Endothelial cell of umbilical vein (primary cell): ENCODE results near the gene ATG14. TPM values are rescaled to one million over a fixed set of nuclear protein-coding genes. Genes with fewer than 3 reads are reported as not detected.

ENCODE experiments used
- BruUV-seq: library from RNA; stranded (reverse); fragments of 400-500 nt; replicated peaks from 2 replicates; lab custom pipeline; 2021; lab: Mats Ljungman, UMichigan
- CTCF ChIA-PET: fragments of 300-600, 350-600 bp; sonication (Branson Sonifier 250); formaldehyde crosslinking; loops from one replicate; lab custom pipeline; 2021; ENCODE audit warnings: antibody characterized with exemption, inconsistent platforms; lab: Charles Lee
- POLR2A ChIA-PET: fragments of 300-600, 350-600 bp; sonication (Branson Sonifier 250); formaldehyde crosslinking; loops from one replicate; lab custom pipeline; 2021; ENCODE audit warnings: antibody characterized with exemption, inconsistent platforms; lab: Charles Lee
- DNase-seq: peaks from one replicate; pipeline ENCODE4 v3.0.0-alpha.2; 2011; ENCODE audit warnings: low read depth, low spot score
- FAIRE-seq: peaks from 2 replicates; lab custom pipeline; 2011; peaks lifted over from hg19 to GRCh38; lab: Jason Lieb, UNC
- H2AFZ ChIP-seq: 2 replicates; pipeline ENCODE4 v1.6.0; 2012; ENCODE audit warnings: low read depth, low read length, control low read depth, inconsistent platforms
- H3K27ac ChIP-seq: 2 replicates; pipeline ENCODE4 v1.5.1; 2011; ENCODE audit warnings: low read depth, mild to moderate bottlenecking, control low read depth, low read length, moderate library complexity; ENCODE audit not compliant: insufficient read depth
- H3K27me3 ChIP-seq, 2 experiments: 2 replicates each; pipeline versions ENCODE4 v1.6.0 to v1.6.1; 2011; ENCODE audit warnings: low read length in 2 of 2, mixed read lengths in 1 of 2; ENCODE audit not compliant: control insufficient read depth in 2 of 2, insufficient read depth in 2 of 2
- H3K36me3 ChIP-seq, 2 experiments: 2 replicates in 1 of 2; 3 replicates in 1 of 2; pipeline ENCODE4 v1.5.1; 2011; ENCODE audit warnings: low read length in 2 of 2, mild to moderate bottlenecking in 1 of 2, moderate library complexity in 1 of 2; ENCODE audit not compliant: control insufficient read depth in 2 of 2, insufficient read depth in 2 of 2; ENCODE audit errors: extremely low read depth in 1 of 2
- H3K4me1 ChIP-seq: 3 replicates; pipeline ENCODE4 v1.5.1; 2011; ENCODE audit warnings: mild to moderate bottlenecking, low read length; ENCODE audit not compliant: control insufficient read depth, insufficient read depth; ENCODE audit errors: extremely low read depth
- H3K4me2 ChIP-seq: 2 replicates; pipeline ENCODE4 v1.6.1; 2011; ENCODE audit warnings: low read length, control low read depth, mixed read lengths; ENCODE audit not compliant: insufficient read depth
- H3K4me3 ChIP-seq, 3 experiments: fragments of 200-600 bp in 1 of 3; sonication (generic), shearing (Covaris generic) in 1 of 3; replicated peaks in 1 of 3; 2 replicates each; pipeline ENCODE4 v1.5.1; 2011 to 2016; ENCODE audit warnings: control low read depth in 3 of 3, low read length in 3 of 3, mild to moderate bottlenecking in 2 of 3, inconsistent platforms in 1 of 3, low read depth in 1 of 3, moderate library complexity in 1 of 3; ENCODE audit not compliant: insufficient read depth in 1 of 3
- H3K79me2 ChIP-seq: 2 replicates; pipeline ENCODE4 v1.6.0; 2012; ENCODE audit warnings: low read length, inconsistent platforms; ENCODE audit not compliant: control insufficient read depth, insufficient read depth
- H3K9ac ChIP-seq: replicated peaks from 2 replicates; pipeline ENCODE3; 2011; ENCODE audit warnings: low read length, control low read depth; ENCODE audit not compliant: insufficient read depth; ENCODE audit errors: extremely low read depth
- H3K9me1 ChIP-seq: replicated peaks from 3 replicates; pipeline ENCODE4 v1.6.0; 2011; ENCODE audit warnings: mild to moderate bottlenecking, low read length; ENCODE audit not compliant: control insufficient read depth, insufficient read depth; ENCODE audit errors: extremely low read depth
- H3K9me3 ChIP-seq: replicated peaks from 2 replicates; pipeline ENCODE4 v1.5.1; 2012; ENCODE audit warnings: low read length, inconsistent platforms; ENCODE audit not compliant: control insufficient read depth, insufficient read depth
- H4K20me1 ChIP-seq: replicated peaks from 2 replicates; pipeline ENCODE3; 2011; ENCODE audit warnings: mild to moderate bottlenecking, low read length; ENCODE audit not compliant: control insufficient read depth, insufficient read depth; ENCODE audit errors: extremely low read depth
- EZH2 ChIP-seq: IDR thresholded peaks from 2 replicates; pipeline ENCODE4 v1.6.1; 2012; ENCODE audit warnings: borderline replicate concordance, low read depth, mild to moderate bottlenecking, moderate library complexity, low read length, inconsistent platforms; ENCODE audit not compliant: severe bottlenecking
- FOS ChIP-seq: IDR thresholded peaks from 2 replicates; pipeline ENCODE4 v1.6.1; 2011; ENCODE audit warnings: mild to moderate bottlenecking, low read length, moderate library complexity, borderline replicate concordance; ENCODE audit not compliant: insufficient read depth
- GATA2 ChIP-seq: IDR thresholded peaks from 2 replicates; pipeline ENCODE4 v1.7.0; 2011; ENCODE audit warnings: low read depth, mild to moderate bottlenecking, moderate library complexity, mixed read lengths, low read length; ENCODE audit not compliant: insufficient read length, insufficient read depth
- JUN ChIP-seq: IDR thresholded peaks from 2 replicates; pipeline ENCODE4 v1.6.1; 2011; ENCODE audit warnings: borderline replicate concordance, low read depth; ENCODE audit not compliant: insufficient read length, insufficient read depth
- MYC ChIP-seq: IDR thresholded peaks from one replicate; pipeline ENCODE4 v1.6.1; 2011; ENCODE audit warnings: mild to moderate bottlenecking, low read depth, low read length
- POLR2A ChIP-seq: IDR thresholded peaks from 2 replicates; pipeline ENCODE4 v1.6.1; 2012; ENCODE audit warnings: low read depth, mild to moderate bottlenecking, control low read depth, low read length
- POLR2AphosphoS5 ChIP-seq: IDR thresholded peaks from 2 replicates; pipeline ENCODE4 v1.6.1; 2012; ENCODE audit warnings: low read depth, mild to moderate bottlenecking, control low read depth, low read length, moderate library complexity; ENCODE audit not compliant: insufficient read depth
- dilution Hi-C: fragments of 300-500 bp; cut with MboI; formaldehyde crosslinking; loops from one replicate; pipeline ENCODE4 v1.15.0; 2019; ENCODE audit warnings: low sequenced_read_pairs; ENCODE audit not compliant: extremely low pct_ligation_motif_present
- intact Hi-C: fragments of 100-400 bp; cut with micrococcal nuclease; formaldehyde crosslinking; loops from one replicate; pipeline ENCODE4 v1.10.0; 2022
- polyA plus RNA-seq, 4 experiments: library from polyadenylated mRNA; depleted of rRNA in 3 of 4; stranded (reverse) in 3 of 4; unstranded in 1 of 4; fragments of >200 nt; gene quantifications; 2 replicates each; pipeline versions ENCODE4 v1.2.1 to v1.2.3, GENCODE V29; 2011 to 2012; ENCODE audit warnings: missing spikeins in 1 of 4
- total RNA-seq: library from RNA; stranded (reverse); gene quantifications from 2 replicates; pipeline ENCODE4 v1.2.3, GENCODE V29; 2021
- TF ChIP-seq, protein P1 (sequence below): IDR thresholded peaks from 2 replicates; pipeline ENCODE4 v1.6.1; 2011; ENCODE audit not compliant: insufficient read depth, insufficient read length
- TF ChIP-seq, protein P2 (sequence below), 2 donors: IDR thresholded peaks; 1 replicate in 1 of 2; 2 replicates in 1 of 2; pipeline ENCODE4 v1.5.1; 2011; ENCODE audit warnings: low read length in 2 of 2, mild to moderate bottlenecking in 2 of 2, moderate library complexity in 2 of 2, control low read depth in 1 of 2, inconsistent platforms in 1 of 2, low read depth in 1 of 2; ENCODE audit not compliant: insufficient read depth in 1 of 2; ENCODE audit errors: extremely low read depth in 1 of 2

ATG14 gene
- total and polyA plus RNA-seq, 2 donors (not counting 3 experiments of a cell fraction or from before 2014, with no cell fraction given) = 5.9 to 10.0 TPM

DNA sequence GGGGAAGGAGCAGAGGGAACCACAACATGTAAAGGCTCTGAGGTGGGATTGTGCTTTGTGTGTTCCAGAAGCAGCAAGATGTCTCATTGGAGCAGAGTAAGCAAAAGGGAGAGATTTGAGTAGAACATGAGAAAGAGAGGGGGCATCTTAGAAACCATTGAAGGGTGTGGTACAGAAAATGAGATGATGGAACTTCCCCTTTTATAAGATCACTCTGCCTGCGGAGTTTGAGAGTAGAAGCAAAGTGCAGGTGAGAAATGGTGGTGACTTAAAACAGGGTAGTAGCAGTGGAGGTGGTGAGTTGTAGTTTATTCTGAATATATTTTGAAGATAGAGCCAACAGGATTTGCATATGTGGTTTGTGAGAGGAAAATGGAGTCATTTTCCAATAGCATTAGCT lies 84.5 kb downstream of the ATG14 start:
- H2AFZ ChIP-seq = no peak overlapping the region
- H3K27me3 ChIP-seq = no peaks in the 10 kb centered on the region
- H3K9me3 ChIP-seq = no peaks in the 10 kb centered on the region
- no peak overlapping the region for H3K4me2 ChIP-seq
- dilution Hi-C loops = no loop called here
- H3K79me2 ChIP-seq = peaks cover 3% of the 10 kb centered on the region
- no peaks in the 10 kb centered on the region for H3K4me1 ChIP-seq
- H3K9me1 ChIP-seq = no peaks in the 10 kb centered on the region
- intact Hi-C loops = no loop called here
- TF ChIP-seq FOS = no peak
- BruUV-seq = no TSS peak
- H3K4me3 ChIP-seq = no peak overlapping the region
- H3K36me3 ChIP-seq = no peaks in the 10 kb centered on the region
- CTCF ChIA-PET = no interaction called here
- POLR2A ChIA-PET = no interaction called here
- peaks cover 3% of the 10 kb centered on the region for H4K20me1 ChIP-seq
- H3K9ac ChIP-seq = no peak overlapping the region
- no peak for DNase-seq
- H3K27ac ChIP-seq = no peak overlapping the region
- FAIRE-seq = no peak

DNA sequence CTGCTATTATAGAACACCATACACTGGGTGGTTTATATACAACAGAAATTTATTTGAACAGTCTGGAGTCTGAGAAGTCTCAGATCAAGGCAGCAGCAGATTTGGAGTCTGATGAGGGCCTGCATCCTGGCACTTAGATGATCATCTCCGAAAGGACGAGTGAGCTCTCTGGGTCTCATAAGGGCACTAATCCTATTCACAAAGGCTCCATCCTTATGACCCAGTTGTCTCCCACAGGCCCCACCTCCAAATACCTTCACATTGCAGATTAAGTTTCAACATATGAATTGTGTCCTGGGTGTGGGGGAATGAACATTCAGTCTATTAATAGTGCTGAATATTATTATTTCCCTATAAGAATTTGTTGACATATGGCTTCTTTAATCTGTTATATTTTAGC lies 86.8 kb downstream of the ATG14 start:
- TF ChIP-seq, protein P1, sequence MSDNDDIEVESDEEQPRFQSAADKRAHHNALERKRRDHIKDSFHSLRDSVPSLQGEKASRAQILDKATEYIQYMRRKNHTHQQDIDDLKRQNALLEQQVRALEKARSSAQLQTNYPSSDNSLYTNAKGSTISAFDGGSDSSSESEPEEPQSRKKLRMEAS = no peak
- TF ChIP-seq FOS (no peak), EZH2 (no peak), JUN (no peak), GATA2 (no peak), POLR2A (no peak), MYC (no peak), POLR2AphosphoS5 (no peak)
- TF ChIP-seq, protein P2, sequence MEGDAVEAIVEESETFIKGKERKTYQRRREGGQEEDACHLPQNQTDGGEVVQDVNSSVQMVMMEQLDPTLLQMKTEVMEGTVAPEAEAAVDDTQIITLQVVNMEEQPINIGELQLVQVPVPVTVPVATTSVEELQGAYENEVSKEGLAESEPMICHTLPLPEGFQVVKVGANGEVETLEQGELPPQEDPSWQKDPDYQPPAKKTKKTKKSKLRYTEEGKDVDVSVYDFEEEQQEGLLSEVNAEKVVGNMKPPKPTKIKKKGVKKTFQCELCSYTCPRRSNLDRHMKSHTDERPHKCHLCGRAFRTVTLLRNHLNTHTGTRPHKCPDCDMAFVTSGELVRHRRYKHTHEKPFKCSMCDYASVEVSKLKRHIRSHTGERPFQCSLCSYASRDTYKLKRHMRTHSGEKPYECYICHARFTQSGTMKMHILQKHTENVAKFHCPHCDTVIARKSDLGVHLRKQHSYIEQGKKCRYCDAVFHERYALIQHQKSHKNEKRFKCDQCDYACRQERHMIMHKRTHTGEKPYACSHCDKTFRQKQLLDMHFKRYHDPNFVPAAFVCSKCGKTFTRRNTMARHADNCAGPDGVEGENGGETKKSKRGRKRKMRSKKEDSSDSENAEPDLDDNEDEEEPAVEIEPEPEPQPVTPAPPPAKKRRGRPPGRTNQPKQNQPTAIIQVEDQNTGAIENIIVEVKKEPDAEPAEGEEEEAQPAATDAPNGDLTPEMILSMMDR (IDR thresholded peaks at IDR 0.05; ENCODE audit: extremely low read depth in 1 of 2, insufficient read depth in 1 of 2, low read depth in 1 of 2, low read length in 2 of 2) = no peak
- Histone ChIP-seq H3K4me3 (no peak overlapping the region), H3K27me3 (no peaks in the 10 kb centered on the region), H4K20me1 (peaks cover 3% of the 10 kb centered on the region), H3K9ac (no peak overlapping the region), H3K9me1 (no peaks in the 10 kb centered on the region), H3K4me1 (no peaks in the 10 kb centered on the region), H3K36me3 (no peaks in the 10 kb centered on the region), H2AFZ (no peak overlapping the region), H3K9me3 (no peaks in the 10 kb centered on the region), H3K4me2 (no peak overlapping the region), H3K27ac (no peak overlapping the region), H3K79me2 (peaks cover 3% of the 10 kb centered on the region)
- DNase-seq = no peak
- POLR2A ChIA-PET = no interaction called here
- no peak for FAIRE-seq
- dilution Hi-C loops (no loop called here), intact Hi-C loops (no loop called here)
- CTCF ChIA-PET = no interaction called here
- BruUV-seq = no TSS peak
